Central memory CD8-positive, alpha-beta T cell (primary cell): ENCODE results near the gene CEMIP2.

Experiments
- ATAC-seq: fragments of 150-1000 bp; cut with Tn5 transposase; replicated peaks from 2 replicates; pipeline ENCODE4 v1.10.0; 2022; ENCODE audit warnings: mild to moderate bottlenecking, moderate FRiP score, moderate number of reproducible peaks; ENCODE audit not compliant: poor library complexity, severe bottlenecking; ENCODE audit errors: extremely low read depth
- DNase-seq, 2 donors: peaks; one replicate each; pipeline ENCODE4 v3.0.0; 2021; ENCODE audit warnings: low spot score in 2 of 2
- H3K27ac Mint-ChIP-seq: one replicate; pipeline ENCODE4 v1.8.0; 2022; ENCODE audit warnings: low read depth, mild to moderate bottlenecking, moderate library complexity, mixed read lengths
- H3K27me3 Mint-ChIP-seq: one replicate; pipeline ENCODE4 v1.8.0; 2022; ENCODE audit warnings: mixed read lengths
- H3K36me3 Mint-ChIP-seq: one replicate; pipeline ENCODE4 v1.8.0; 2022; ENCODE audit warnings: mild to moderate bottlenecking, moderate library complexity, mixed read lengths; ENCODE audit not compliant: insufficient read depth
- H3K4me1 Mint-ChIP-seq: one replicate; pipeline ENCODE4 v1.8.0; 2022; ENCODE audit warnings: mixed read lengths
- H3K4me3 Mint-ChIP-seq: one replicate; pipeline ENCODE4 v1.8.0; 2022; ENCODE audit warnings: mild to moderate bottlenecking, moderate library complexity, mixed read lengths
- H3K9me3 Mint-ChIP-seq: one replicate; pipeline ENCODE4 v1.8.0; 2022; ENCODE audit warnings: mixed read lengths

Gene CEMIP2

DNA sequence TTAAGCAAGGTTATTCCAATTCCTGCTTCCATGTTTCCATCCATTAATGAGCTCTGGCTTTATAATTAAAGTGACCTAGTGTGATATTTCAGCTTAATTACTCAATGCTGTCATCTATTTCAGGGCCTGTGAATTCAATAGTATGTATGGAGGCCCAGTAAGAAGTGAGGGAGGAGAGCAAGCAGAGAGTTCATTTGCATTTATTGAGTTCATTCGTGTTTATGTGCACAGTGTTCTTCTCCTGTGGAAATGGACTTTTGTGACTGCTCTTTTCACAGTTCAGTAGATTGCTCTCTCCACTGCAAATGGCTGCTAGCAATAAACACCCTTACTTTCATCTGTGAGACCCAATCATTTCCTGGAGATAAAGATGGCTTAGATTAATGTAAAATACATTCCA is 130.9 kb downstream of the CEMIP2 start:
- Mint-ChIP-seq H3K9me3 (no peaks in the 10 kb centered on the region), H3K36me3 (peaks cover 2% of the 10 kb centered on the region), H3K4me3 (no peak overlapping the region), H3K27ac (no peak overlapping the region), H3K27me3 (no peaks in the 10 kb centered on the region), H3K4me1 (peaks cover 25% of the 10 kb centered on the region)
- DNase-seq (no peak), ATAC-seq (no peak)

DNA sequence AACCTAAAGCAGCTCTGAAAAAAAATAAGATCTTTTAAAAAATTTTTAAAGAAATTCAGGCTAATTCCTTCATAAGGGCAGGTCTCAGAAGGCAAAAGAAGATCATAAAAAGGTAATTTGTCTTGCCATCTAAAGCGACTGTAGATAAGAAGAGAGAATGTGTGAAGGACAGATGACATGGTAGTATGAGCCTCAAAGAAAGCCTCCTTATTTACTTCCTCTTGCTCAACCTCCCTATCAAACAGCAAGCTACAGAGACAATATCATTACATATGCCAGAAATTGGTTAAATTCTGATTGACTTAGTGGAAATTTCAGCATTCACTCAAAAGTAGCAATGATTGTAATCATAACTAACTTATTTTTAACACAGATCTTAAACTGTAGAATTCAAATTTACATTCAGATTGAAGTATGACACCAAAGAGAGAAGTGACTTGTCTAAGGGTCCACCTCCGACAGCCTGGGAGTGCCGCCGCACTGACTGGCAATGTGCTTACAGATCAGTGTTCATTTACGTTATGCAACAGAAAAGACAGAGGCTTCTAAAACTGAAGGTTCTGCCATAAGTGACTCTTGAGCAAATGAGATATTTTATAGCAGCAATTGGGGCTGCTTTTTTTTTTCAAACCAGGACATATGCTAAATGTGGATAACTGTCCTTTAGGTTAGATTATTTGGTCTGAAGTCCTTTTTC is 132.0 kb downstream of the CEMIP2 start:
- peaks cover 2% of the 10 kb centered on the region for H3K36me3 Mint-ChIP-seq
- H3K27me3 Mint-ChIP-seq = no peaks in the 10 kb centered on the region
- no peaks in the 10 kb centered on the region for H3K9me3 Mint-ChIP-seq
- DNase-seq = no peak
- peaks cover 25% of the 10 kb centered on the region for H3K4me1 Mint-ChIP-seq
- no peak overlapping the region for H3K4me3 Mint-ChIP-seq
- no peak for ATAC-seq
- H3K27ac Mint-ChIP-seq = no peak overlapping the region

DNA sequence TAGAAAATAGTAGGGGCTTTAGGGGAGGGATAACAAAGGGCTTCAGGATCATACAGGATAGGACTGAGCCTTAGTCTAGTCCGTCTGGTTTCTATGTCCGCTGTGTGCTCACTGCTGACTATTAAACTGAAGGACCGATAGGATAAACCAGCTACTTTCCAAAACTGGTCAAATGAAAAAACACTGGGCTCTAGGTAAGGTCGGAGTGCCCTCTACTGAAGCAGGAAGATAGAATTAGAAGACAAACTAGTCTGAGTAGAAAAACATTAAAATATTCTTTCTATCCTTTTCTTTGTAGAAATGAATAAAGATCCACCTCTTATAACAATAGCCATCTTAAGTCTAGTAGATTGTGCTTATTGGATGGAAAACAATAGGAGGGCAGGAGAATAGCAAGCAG is 133.6 kb downstream of the CEMIP2 start:
- Mint-ChIP-seq H3K27ac (no peak overlapping the region), H3K27me3 (no peaks in the 10 kb centered on the region), H3K9me3 (no peaks in the 10 kb centered on the region)

More for the DNA sequence above, 133.6 kb downstream of the CEMIP2 start:
- DNase-seq (no peak), ATAC-seq (no peak)
- H3K4me1 Mint-ChIP-seq = peaks cover 18% of the 10 kb centered on the region
- H3K4me3 Mint-ChIP-seq = no peak overlapping the region
- peaks cover 2% of the 10 kb centered on the region for H3K36me3 Mint-ChIP-seq
